NB4 (cell line): ENCODE results near the gene ZNF142.

Source experiments
- CTCF ChIP-seq: IDR thresholded peaks from one replicate; pipeline ENCODE4 v1.5.1; 2012; ENCODE audit warnings: low read depth, low read length
- POLR2A ChIP-seq: IDR thresholded peaks from 2 replicates; pipeline ENCODE4 v1.6.1; 2011; ENCODE audit warnings: mild to moderate bottlenecking; ENCODE audit not compliant: insufficient read length; ENCODE audit errors: extremely low read depth
- TF ChIP-seq, protein P1 (sequence below): IDR thresholded peaks from 2 replicates; pipeline ENCODE4 v1.6.1; 2011; ENCODE audit warnings: low read depth, low read length

GRCh38 chr2:218631837-218632236 lies 27.6 kb downstream of the ZNF142 start:
- no peak for TF ChIP-seq CTCF
- TF ChIP-seq, protein P1, sequence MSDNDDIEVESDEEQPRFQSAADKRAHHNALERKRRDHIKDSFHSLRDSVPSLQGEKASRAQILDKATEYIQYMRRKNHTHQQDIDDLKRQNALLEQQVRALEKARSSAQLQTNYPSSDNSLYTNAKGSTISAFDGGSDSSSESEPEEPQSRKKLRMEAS: no peak
- no peak for TF ChIP-seq POLR2A
